Body of pancreas (tissue), 4 donors: ENCODE results near the gene PRTG. TPM values are rescaled to one million over a fixed set of nuclear protein-coding genes. Genes with fewer than 3 reads are reported as not detected.

Experiments
- ATAC-seq: fragments of 150-250 bp; one replicate; pipeline ENCODE4 v1.9.1; 2016
- DNase-seq, 4 donors: peaks; one replicate each; pipeline ENCODE4 v3.0.0-alpha.2; 2019
- H3K27ac ChIP-seq, 4 donors: fragments of 200-600 bp; sonication (generic); 1 replicate in 3 of 4; 2 replicates in 1 of 4; pipeline versions ENCODE4 v1.5.1 to v1.6.1; 2016 to 2019; ENCODE audit warnings: mild to moderate bottlenecking in 1 of 4, mixed read lengths in 1 of 4, moderate library complexity in 1 of 4
- H3K27me3 ChIP-seq, 2 donors: fragments of 200-600 bp; sonication (generic); one replicate each; pipeline ENCODE4 v1.6.0; 2016; ENCODE audit warnings: mild to moderate bottlenecking in 1 of 2
- H3K36me3 ChIP-seq, 2 donors: fragments of 200-600 bp; sonication (generic); replicated peaks in 1 of 2; 2 replicates each; pipeline ENCODE4 v1.5.1; 2016; ENCODE audit warnings: low read depth in 2 of 2; ENCODE audit not compliant: insufficient read depth in 1 of 2
- H3K4me1 ChIP-seq: fragments of 200-600 bp; sonication (generic); one replicate; pipeline ENCODE4 v1.6.0; 2016
- H3K4me3 ChIP-seq, 2 donors: fragments of 200-600 bp; sonication (generic); 1 replicate in 1 of 2; 2 replicates in 1 of 2; pipeline ENCODE4 v1.5.1; 2016 to 2019
- H3K9me3 ChIP-seq, 3 donors: fragments of 200-600 bp; sonication (generic); 1 replicate in 2 of 3; 2 replicates in 1 of 3; pipeline ENCODE4 v1.5.1; 2016
- POLR2A ChIP-seq, 3 donors: fragments of 450-650 bp; IDR thresholded peaks; one replicate each; pipeline ENCODE4 v1.6.1; 2016; ENCODE audit warnings: antibody characterized with exemption in 3 of 3, mild to moderate bottlenecking in 2 of 3
- WGBS, 2 donors: methylation state at CpG; one replicate each; pipeline ENCODE4 v1.1.5; 2017; 5-methylcytosine and 5-hydroxymethylcytosine counted together
- intact Hi-C: fragments of 100-400 bp; cut with DNase I; formaldehyde crosslinking; loops from one replicate; pipeline ENCODE4 v1.15.1; 2023
- total RNA-seq, 2 donors: library from RNA; depleted of rRNA; stranded (reverse); fragments of >200 nt; gene quantifications; one replicate each; pipeline ENCODE4 v1.1.0, GENCODE V29; 2016
- TF ChIP-seq, protein P1 (sequence below), 7 experiments: fragments of 450-650 bp in 4 of 7; fragments of 200-600 bp in 3 of 7; sonication (generic) in 3 of 7; IDR thresholded peaks; one replicate each; pipeline ENCODE4 v1.5.1; 2016 to 2019; ENCODE audit warnings: antibody characterized with exemption in 7 of 7

Gene PRTG
- total RNA-seq, 2 donors from 2014 or later, result 1.0 to 4.0 TPM

DNA sequence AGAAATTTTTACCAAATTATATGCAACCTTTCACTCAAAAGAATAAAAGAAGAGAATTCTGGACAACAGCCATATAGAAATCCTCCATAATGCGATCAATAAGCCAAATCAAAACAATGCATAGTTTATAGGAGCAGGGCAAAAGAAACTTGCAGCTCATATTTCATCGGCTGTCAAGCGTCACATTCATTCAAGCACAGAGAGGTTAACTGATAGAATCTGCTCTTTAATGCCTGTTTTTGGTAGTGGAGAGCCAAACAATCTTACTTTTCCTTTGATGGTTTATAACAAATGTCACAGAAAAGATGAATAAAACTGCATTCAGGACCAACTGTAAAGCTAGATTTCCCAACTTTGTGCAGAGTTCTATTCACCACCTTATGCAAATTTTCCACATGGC lies 35.4 kb downstream of the PRTG start:
- Histone ChIP-seq H3K9me3 (no peaks in the 10 kb centered on the region), H3K4me1 (no peaks in the 10 kb centered on the region), H3K36me3 (no peaks in the 10 kb centered on the region), H3K4me3 (no peak overlapping the region), H3K27me3 (no peaks in the 10 kb centered on the region), H3K27ac (no peak overlapping the region)
- DNase-seq (no peak), ATAC-seq (no peak)
- no peak for TF ChIP-seq POLR2A (IDR thresholded peaks at IDR 0.05)
- TF ChIP-seq, protein P1, sequence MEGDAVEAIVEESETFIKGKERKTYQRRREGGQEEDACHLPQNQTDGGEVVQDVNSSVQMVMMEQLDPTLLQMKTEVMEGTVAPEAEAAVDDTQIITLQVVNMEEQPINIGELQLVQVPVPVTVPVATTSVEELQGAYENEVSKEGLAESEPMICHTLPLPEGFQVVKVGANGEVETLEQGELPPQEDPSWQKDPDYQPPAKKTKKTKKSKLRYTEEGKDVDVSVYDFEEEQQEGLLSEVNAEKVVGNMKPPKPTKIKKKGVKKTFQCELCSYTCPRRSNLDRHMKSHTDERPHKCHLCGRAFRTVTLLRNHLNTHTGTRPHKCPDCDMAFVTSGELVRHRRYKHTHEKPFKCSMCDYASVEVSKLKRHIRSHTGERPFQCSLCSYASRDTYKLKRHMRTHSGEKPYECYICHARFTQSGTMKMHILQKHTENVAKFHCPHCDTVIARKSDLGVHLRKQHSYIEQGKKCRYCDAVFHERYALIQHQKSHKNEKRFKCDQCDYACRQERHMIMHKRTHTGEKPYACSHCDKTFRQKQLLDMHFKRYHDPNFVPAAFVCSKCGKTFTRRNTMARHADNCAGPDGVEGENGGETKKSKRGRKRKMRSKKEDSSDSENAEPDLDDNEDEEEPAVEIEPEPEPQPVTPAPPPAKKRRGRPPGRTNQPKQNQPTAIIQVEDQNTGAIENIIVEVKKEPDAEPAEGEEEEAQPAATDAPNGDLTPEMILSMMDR (IDR thresholded peaks at IDR 0.05), result no peak
- 24 to 35% methylated on average over 3 of the region's 3 CpGs for WGBS, 2 donors
- intact Hi-C loops, result no loop called here

DNA sequence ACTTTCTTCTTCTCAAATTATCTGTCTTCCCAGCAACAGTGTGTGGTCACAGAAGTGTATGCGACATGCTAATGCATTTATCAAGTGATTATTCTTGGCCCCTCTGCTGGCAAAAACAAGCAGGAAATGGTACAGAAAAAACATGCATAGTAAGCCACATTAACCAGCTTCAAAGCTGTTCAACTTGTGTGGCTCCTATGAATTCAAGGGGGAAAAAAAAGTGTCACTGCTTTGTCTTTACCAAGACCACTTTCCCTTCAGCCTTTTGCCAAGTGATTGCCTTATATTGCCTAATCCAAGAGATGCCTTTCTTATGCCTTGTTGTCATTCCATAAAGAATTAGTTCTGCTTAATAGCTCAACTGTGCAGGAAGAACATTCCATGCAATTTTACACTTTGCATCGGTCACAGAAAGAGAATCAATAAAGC lies 39.1 kb downstream of the PRTG start:
- H3K36me3 ChIP-seq, result no peaks in the 10 kb centered on the region
- WGBS, 2 donors, result 25 to 26% methylated on average over 2 of the region's 2 CpGs
- H3K27me3 ChIP-seq, result no peaks in the 10 kb centered on the region
- no peak for TF ChIP-seq POLR2A (IDR thresholded peaks at IDR 0.05)
- TF ChIP-seq, protein P1 (IDR thresholded peaks at IDR 0.05), result no peak
- no peaks in the 10 kb centered on the region for H3K9me3 ChIP-seq
- no peak for ATAC-seq
- H3K27ac ChIP-seq, result no peak overlapping the region
- H3K4me3 ChIP-seq, result no peak overlapping the region
- no peak for DNase-seq
- intact Hi-C loops, result no loop called here
- H3K4me1 ChIP-seq, result no peaks in the 10 kb centered on the region

DNA sequence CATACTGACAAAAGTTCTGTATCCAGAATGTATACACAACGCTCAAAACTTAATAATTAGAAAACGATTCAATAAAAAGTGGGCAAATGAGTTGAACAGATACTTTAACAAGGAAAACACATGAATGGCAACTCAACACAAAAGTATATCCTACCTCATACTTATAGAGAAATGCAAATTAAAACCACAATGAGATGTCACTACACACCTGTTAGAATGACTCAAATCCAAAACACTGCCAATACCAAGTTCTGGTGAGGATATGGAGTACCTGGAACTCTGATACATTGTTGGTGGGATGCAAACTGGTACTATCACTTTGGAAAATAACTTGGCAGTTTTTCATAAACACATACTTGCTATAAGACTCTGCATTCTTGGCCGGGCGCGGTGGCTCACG lies 42.1 kb downstream of the PRTG start:
- Histone ChIP-seq H3K27ac (no peak overlapping the region), H3K4me1 (no peaks in the 10 kb centered on the region), H3K27me3 (no peaks in the 10 kb centered on the region), H3K9me3 (no peaks in the 10 kb centered on the region), H3K4me3 (no peak overlapping the region), H3K36me3 (no peaks in the 10 kb centered on the region)
- no peak for DNase-seq
- intact Hi-C loops, result no loop called here
- no peak for ATAC-seq
- TF ChIP-seq, protein P1 (IDR thresholded peaks at IDR 0.05), result no peak
- TF ChIP-seq POLR2A (IDR thresholded peaks at IDR 0.05), result no peak
- 85 to 89% methylated on average over 5 to 6 of the region's 6 CpGs for WGBS, 2 donors

DNA sequence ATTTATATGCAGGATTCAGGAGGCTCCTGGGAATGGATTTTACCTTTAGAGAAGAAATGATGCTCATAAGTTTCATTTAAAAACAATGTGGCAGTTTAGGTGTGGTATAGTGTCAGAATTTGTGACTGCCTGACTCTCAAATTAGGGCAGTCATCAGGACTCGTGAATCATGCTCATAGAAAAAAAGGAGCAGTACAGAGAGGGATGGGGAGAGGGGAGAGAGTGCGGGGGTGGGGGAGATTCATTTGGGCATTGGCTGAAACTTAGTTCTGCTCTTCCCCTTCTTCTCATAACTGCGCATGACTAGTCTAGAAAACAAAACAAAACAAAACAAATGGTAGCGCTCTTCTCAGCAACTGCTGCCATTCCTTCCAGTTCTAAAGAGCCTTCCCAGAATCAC lies 44.3 kb downstream of the PRTG start:
- Histone ChIP-seq H3K4me3 (no peak overlapping the region), H3K36me3 (no peaks in the 10 kb centered on the region), H3K9me3 (no peaks in the 10 kb centered on the region), H3K27ac (no peak overlapping the region), H3K4me1 (no peaks in the 10 kb centered on the region), H3K27me3 (no peaks in the 10 kb centered on the region)
- DNase-seq (no peak), ATAC-seq (no peak)
- 84 to 88% methylated on average over 4 of the region's 4 CpGs for WGBS, 2 donors
- no peak for TF ChIP-seq POLR2A (IDR thresholded peaks at IDR 0.05)
- TF ChIP-seq, protein P1 (IDR thresholded peaks at IDR 0.05), result no peak
- intact Hi-C loops, result no loop called here

DNA sequence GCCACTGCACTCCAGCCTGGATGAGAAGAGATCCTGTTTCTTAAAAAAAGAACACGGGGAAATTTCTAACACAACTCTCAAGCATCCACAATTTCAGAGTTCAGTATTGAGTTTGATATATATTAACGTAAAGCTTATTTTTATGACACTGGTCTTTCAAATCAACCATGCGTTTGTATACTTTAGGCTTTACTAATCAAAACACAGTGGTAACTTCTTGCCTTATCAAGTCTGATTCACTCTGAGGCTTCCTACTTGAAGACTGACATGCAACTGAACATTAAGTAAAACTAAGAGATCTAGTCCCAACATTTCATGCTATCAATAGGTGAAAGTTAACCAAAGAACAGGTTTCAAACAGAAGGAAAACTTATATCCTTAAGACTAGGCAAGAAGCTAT lies 46.7 kb downstream of the PRTG start:
- 77 to 85% methylated on average over 3 of the region's 3 CpGs for WGBS, 2 donors
- intact Hi-C loops, result no loop called here
- ATAC-seq (no peak), DNase-seq (no peak)
- Histone ChIP-seq H3K9me3 (no peaks in the 10 kb centered on the region), H3K27ac (no peak overlapping the region), H3K36me3 (no peaks in the 10 kb centered on the region), H3K27me3 (no peaks in the 10 kb centered on the region), H3K4me1 (no peaks in the 10 kb centered on the region), H3K4me3 (no peak overlapping the region)
- TF ChIP-seq, protein P1 (IDR thresholded peaks at IDR 0.05), result no peak
- no peak for TF ChIP-seq POLR2A (IDR thresholded peaks at IDR 0.05)
